ENCODE results near the gene CALHM2.

The CALHM2 gene

GRCh38 chr10:103472005-103472404, 19.8 kb upstream of the CALHM2 start:
- Histone ChIP-seq H3K4me3 (ENCODE audit: low read depth, low read length) (no peak overlapping the region), H3K9me3 (no peaks in the 10 kb centered on the region), H3K4me1 (no peaks in the 10 kb centered on the region), H3K36me3 (no peaks in the 10 kb centered on the region), H3K27me3 (no peaks in the 10 kb centered on the region)
- DNase-seq = no peak
- TF ChIP-seq, protein P1, sequence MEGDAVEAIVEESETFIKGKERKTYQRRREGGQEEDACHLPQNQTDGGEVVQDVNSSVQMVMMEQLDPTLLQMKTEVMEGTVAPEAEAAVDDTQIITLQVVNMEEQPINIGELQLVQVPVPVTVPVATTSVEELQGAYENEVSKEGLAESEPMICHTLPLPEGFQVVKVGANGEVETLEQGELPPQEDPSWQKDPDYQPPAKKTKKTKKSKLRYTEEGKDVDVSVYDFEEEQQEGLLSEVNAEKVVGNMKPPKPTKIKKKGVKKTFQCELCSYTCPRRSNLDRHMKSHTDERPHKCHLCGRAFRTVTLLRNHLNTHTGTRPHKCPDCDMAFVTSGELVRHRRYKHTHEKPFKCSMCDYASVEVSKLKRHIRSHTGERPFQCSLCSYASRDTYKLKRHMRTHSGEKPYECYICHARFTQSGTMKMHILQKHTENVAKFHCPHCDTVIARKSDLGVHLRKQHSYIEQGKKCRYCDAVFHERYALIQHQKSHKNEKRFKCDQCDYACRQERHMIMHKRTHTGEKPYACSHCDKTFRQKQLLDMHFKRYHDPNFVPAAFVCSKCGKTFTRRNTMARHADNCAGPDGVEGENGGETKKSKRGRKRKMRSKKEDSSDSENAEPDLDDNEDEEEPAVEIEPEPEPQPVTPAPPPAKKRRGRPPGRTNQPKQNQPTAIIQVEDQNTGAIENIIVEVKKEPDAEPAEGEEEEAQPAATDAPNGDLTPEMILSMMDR (IDR thresholded peaks at IDR 0.05; ENCODE audit: low read depth, low read length) = no peak

DNA sequence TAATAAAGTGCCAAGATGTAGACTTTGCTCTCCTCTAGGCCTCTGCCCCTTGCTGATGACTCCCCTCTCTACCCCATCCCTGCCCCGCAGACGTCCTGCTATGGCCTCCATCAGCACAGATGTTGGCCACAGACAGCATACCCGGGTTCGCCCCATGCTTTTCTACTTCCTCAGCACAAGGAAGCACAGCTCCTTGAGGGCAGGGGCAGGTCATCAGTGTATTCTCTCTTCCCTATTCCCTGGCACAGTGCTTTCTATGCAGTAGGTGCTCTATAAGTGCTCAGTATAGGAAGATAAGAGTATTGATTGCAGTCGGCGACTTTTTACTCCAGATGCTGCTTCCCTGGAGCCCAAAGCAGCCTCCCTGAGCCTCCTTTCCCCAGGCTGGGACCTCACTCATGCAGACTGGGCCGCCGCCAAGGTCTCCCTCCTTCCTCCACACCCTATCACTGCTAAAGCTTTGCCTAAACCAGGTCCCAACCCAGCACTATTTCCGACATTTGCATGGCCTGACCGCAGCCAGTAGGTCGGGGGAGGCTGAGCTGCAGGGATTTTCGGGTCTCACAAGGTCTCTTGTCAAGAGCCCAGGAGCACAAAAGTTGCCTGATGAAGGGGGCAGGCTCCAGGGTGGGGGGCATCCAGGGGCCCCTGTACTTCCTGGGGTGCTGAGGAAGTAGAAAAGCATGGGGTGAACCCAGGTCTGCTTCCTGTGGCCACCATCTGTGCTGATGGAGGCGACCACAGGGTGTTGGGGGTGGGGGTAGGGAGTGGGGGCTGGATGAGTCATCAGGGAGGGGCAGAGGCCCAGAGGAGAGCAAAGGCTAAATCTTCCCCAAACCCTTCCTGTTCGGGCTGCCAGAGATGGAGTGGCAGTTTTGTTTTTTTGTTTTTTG, 18.8 kb upstream of the CALHM2 start:
- TF ChIP-seq, protein P1 (IDR thresholded peaks at IDR 0.05; ENCODE audit: low read depth, low read length) = no peak
- no peaks in the 10 kb centered on the region for H3K36me3 ChIP-seq
- H3K9me3 ChIP-seq = no peaks in the 10 kb centered on the region
- DNase-seq = no peak
- H3K4me1 ChIP-seq = no peaks in the 10 kb centered on the region
- H3K4me3 ChIP-seq (ENCODE audit: low read depth, low read length) = no peak overlapping the region
- no peaks in the 10 kb centered on the region for H3K27me3 ChIP-seq

DNA sequence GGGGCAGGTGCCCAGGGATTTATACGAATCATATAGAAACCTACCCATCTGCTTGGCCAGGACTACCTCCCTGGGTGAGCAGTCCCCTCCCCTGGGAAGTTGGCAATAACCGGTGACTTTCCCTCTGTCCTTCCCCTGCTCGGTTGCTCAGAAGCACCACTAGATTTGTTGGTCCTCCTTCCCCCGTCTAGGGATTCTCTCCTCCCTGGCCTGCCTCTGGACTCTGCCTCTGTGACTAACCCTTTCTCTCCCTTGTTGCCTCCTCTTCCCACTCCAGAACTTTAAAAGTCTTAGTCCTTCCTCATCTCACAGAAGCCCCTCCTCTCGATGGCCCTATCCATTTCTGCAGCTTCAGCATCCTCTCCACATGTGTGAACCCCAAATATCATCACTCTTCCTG, 17.0 kb upstream of the CALHM2 start:
- no peak overlapping the region for H3K4me3 ChIP-seq (ENCODE audit: low read depth, low read length)
- no peaks in the 10 kb centered on the region for H3K27me3 ChIP-seq
- no peaks in the 10 kb centered on the region for H3K9me3 ChIP-seq
- H3K36me3 ChIP-seq = no peaks in the 10 kb centered on the region
- H3K4me1 ChIP-seq = no peaks in the 10 kb centered on the region
- DNase-seq = no peak
- TF ChIP-seq, protein P1 (IDR thresholded peaks at IDR 0.05; ENCODE audit: low read depth, low read length) = no peak

DNA sequence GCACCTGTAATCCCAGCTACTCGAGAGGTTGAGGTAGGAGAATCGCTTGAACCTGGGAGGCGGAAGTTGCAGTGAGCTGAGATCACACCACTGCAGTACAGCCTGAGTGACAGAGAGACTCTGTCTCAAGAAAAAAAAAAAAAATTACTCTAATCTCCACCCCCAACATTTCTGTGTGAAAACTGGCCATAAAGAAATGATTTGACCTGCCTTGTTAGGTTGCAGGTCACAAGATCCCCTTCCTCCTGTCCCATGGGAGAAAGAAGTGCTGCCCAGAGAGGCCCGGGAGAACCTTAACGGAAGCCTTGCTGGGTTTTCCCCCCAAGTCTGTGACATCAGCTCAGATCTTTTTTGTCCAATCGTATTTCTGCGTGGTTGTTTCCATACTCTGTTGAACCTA, 15.2 kb upstream of the CALHM2 start:
- no peak for DNase-seq
- H3K9me3 ChIP-seq = no peaks in the 10 kb centered on the region

DNA sequence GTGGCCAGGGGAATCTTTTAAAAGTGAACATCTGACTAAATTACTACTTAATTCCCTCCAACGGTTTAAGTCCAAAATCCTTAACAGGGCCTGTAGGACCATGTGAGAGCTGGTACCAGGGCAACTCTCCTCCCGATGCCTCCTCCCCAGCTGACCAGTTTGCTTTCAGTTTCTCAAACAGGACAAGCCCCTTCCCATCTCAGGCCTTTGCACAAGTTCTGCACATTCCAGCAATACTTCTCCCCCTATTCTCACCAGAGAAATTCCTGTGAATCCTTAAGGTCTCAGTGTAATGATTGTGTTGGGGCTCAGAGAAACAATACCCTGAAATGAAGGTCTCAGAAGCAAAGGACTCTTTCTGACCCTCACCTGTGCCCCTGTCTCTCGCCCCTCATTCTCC, 14.6 kb upstream of the CALHM2 start:
- Histone ChIP-seq H3K4me3 (ENCODE audit: low read depth, low read length) (no peak overlapping the region), H3K36me3 (no peaks in the 10 kb centered on the region), H3K4me1 (no peaks in the 10 kb centered on the region), H3K27me3 (no peaks in the 10 kb centered on the region), H3K9me3 (no peaks in the 10 kb centered on the region)
- TF ChIP-seq, protein P1 (IDR thresholded peaks at IDR 0.05; ENCODE audit: low read depth, low read length) = no peak
- DNase-seq = no peak

More for the DNA sequence above, 15.2 kb upstream of the CALHM2 start:
- H3K27me3 ChIP-seq = no peaks in the 10 kb centered on the region
- H3K4me3 ChIP-seq (ENCODE audit: low read depth, low read length) = no peak overlapping the region
- H3K4me1 ChIP-seq = no peaks in the 10 kb centered on the region
- no peaks in the 10 kb centered on the region for H3K36me3 ChIP-seq
- TF ChIP-seq, protein P1 (IDR thresholded peaks at IDR 0.05; ENCODE audit: low read depth, low read length) = no peak
